Brain pericyte (primary cell): ENCODE data around the gene HSDL1.

Experiments
- DNase-seq: peaks from one replicate; pipeline ENCODE4 v3.0.0-alpha.2; 2012; ENCODE audit warnings: low read depth, low spot score

The HSDL1 gene

GRCh38 chr16:84176192-84177053, 31.4 kb upstream of the HSDL1 start:
- no peak for DNase-seq

GRCh38 chr16:84175350-84176081, 30.5 kb upstream of the HSDL1 start:
- DNase-seq: no peak

DNA sequence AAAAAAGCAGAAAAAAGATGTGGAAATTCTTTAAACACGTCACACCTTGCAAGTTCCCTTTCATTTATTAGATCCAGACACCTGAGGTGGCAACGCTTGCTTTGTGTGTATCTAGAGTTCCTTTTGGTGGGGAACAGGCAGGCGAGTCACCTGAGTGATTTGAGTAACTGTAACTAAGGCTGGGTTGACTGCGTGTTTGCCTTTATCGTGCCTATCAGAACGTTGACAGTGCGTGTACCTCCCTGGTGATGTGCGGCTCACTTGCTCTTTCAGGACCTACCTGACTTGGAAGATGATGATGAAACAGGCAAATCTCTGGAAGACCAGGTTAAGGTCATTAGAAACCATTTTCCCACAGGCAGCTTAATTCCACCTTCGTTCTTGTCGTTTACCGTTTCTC, 29.4 kb upstream of the HSDL1 start:
- no peak for DNase-seq

DNA sequence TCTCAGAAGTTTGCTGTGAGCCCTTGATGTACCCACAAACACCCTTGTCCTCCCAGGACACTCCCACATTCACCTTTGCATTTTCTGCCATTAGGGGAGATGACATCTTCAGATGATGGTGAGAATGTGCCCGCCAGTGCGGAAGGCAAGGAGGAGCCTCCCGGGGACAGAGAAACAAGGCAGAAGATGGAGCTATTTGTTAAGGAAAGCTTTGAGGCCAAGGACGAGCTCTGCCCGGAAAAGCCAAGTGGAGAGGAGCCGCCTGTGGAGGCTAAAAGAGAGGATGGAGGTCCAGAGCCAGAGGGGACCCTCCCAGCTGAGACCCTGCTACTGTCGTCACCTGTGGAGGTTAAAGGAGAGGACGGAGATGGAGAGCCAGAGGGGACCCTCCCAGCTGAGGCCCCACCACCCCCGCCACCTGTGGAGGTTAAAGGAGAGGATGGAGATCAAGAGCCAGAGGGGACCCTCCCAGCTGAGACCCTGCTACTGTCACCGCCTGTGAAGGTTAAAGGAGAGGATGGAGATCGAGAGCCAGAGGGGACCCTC, 24.9 kb upstream of the HSDL1 start:
- DNase-seq: no peak

GRCh38 chr16:84166796-84167695, 22.1 kb upstream of the HSDL1 start:
- no peak for DNase-seq

DNA sequence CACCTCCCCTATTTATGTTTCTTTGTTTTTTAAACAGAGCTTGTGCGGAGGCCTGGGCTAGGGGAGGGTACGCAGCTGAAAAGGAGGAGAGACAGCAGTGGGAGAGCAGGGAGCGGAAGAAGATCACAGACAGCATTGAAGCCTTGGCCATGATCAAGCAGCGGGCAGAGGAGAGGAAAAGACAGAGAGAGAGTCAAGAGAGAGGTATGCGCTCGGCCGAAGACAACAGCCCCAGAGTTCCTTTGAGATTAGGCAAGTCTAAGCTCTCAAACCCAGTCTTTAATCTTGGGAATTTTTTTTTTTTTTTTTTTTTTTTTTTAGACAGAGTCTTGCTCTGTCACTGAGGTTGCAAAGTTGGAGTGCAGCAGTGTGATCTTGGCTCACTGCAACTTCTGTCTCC, 20.8 kb upstream of the HSDL1 start:
- no peak for DNase-seq

DNA sequence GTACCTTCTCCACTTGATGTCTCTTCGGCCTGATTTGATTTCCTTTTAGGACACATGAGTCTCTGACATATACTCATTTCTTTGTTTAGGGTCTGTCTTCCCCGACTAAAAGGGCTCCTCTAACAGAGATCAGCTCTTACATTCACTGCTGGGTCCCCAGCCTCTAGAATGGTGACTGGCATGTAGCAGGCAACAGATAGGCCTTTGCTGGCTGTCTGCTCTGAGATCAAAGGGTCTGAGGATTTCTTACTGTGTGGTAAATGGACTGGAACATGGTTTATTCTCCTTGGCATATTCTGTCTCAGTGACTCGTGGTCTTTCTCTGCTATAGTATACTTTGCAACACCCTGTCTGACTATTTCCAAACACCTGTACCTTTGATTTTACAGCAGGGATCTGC, 16.8 kb upstream of the HSDL1 start:
- DNase-seq: no peak

DNA sequence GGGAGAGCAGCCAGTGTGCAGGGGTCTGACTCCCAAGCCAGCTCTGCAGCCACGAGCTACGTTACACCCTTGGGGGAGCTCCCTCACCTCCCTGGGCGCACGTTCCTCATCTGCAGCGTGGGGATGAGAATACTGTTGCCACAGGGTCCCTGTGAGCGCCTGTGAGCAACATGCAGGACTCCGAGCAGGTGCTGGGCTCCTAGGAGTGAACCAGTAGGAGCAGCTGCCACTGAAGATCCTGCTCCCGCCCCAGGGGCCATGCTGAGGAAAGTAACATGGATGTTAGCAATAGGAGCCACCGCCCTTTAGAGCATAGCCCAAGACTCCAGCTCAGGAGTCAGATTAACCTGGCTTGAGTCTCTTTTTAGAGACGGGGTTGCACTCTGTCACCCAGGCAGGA, 16.1 kb upstream of the HSDL1 start:
- no peak for DNase-seq

DNA sequence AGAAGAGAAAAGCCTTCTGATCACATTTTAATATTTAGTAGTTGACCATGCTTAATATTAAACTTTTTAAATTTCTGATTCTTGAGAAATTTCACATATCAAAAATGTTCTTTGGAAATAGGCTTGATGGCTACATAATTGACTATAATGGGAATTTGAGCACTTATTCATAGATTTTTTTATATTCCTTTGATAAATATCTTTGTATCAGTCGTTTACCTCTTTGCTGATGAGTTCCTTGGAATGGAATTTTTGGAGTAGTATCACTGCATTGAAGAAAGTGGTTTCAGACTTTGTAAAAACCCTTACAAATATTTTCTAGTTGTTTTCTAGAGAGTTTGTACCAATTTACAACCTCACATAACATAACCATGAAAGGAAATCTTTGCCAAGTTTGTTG, 14.8 kb upstream of the HSDL1 start:
- no peak for DNase-seq

- no peak for DNase-seq
Measured at GRCh38 chr16:84159007-84159406, 14.0 kb upstream of the HSDL1 start.

- DNase-seq: no peak
Measured at GRCh38 chr16:84156342-84156784, 11.4 kb upstream of the HSDL1 start.

DNA sequence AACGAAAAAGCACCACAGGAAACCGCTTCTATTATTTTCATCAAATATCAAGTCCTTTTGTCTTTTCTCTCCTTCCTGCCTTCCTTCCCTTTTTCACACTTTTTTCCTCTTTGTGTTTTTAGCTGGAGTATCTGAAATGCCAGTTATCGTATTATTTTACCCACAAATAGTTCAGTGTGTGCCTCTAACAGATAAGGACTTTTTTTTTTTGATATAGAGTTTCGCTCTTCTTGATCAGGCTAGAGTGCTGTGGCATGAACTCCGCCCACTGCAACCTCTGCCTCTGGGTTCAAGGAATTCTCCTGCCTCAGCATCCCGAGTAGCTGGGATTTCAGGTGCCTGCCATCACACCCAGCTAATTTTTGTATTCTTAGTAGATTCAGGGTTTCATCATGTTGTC, 10.8 kb upstream of the HSDL1 start:
- DNase-seq: no peak

GRCh38 chr16:84155226-84155625, 10.2 kb upstream of the HSDL1 start:
- no peak for DNase-seq

- DNase-seq: no peak
Measured at GRCh38 chr16:84153660-84154214, 8.8 kb upstream of the HSDL1 start.

- DNase-seq: no peak
Measured at GRCh38 chr16:84150926-84151325, 5.9 kb upstream of the HSDL1 start.

GRCh38 chr16:84144209-84144858, 643 bp downstream of the HSDL1 start:
- no peak for DNase-seq

DNA sequence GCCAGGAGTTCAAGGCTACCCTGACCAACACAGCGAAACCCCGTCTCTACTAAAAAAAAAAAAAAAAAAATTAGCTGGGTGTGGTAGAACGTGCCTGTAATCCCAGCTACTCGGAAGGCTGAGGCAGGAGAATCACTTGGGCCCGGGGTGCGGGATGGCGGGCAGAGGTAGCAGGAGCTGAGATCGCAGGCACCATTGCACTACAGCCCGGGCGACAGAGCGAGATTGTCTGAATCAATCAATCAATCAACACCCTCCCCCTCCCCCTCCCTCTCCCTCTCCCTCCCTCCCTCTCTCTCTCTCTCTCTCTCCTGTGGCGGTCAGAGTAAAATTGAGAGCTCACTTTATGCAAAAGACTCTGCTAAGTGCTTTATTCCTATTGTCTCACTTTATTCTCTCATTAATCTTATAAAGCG, 1.2 kb downstream of the HSDL1 start:
- DNase-seq: no peak

- DNase-seq: no peak
Measured at GRCh38 chr16:84143081-84143480, 1.9 kb downstream of the HSDL1 start.

- DNase-seq: no peak
Measured at GRCh38 chr16:84141143-84141670, 3.8 kb downstream of the HSDL1 start.

DNA sequence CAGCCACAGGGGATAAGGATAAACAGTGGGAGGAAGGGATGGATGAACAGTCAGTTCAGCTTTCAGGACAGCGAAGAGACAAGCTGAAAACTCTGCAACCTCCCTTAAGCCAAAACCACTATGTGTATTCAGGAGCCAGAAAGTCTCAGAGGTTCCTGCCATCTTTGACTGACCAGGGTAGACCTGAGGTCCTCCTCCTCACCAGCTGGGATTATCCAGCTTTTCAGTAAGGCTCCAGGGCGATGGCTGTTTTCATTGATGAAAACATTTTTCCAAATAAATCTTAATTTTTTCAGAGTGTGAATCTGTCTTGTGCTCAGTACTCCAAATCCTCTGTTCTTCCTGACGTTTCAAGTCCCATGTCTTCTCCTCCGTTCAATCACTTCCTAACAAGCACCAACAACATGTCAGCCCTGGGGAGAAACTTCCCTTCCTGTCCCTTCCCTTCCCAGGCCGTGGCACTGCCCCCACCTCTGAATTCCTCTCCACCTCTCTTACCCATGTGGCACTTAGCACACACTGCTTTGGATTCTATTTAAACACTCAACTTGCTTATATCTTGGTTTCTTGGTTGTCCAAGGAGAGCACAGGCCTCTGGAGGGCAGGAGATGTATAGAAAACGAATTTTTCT, 5.2 kb downstream of the HSDL1 start:
- no peak for DNase-seq
